Tibial nerve (tissue), 3 donors: Measurements from ENCODE around the gene HAUS2.

Experiments
- CTCF ChIP-seq, 5 experiments: fragments of 200-600 bp in 3 of 5; fragments of 450-650 bp in 2 of 5; sonication (generic) in 3 of 5; IDR thresholded peaks; one replicate each; pipeline ENCODE4 v1.5.1; 2016 to 2019; ENCODE audit warnings: antibody characterized with exemption in 5 of 5, mild to moderate bottlenecking in 3 of 5, moderate library complexity in 2 of 5
- POLR2A ChIP-seq, 2 donors: fragments of 450-650 bp; IDR thresholded peaks; one replicate each; pipeline ENCODE4 v1.6.1; 2017; ENCODE audit warnings: antibody characterized with exemption in 2 of 2, mild to moderate bottlenecking in 2 of 2, moderate library complexity in 2 of 2

- TF ChIP-seq CTCF (IDR thresholded peaks at IDR 0.05) (no peak), POLR2A (IDR thresholded peaks at IDR 0.05) (no peak)
These were observed 1.2 kb downstream of the HAUS2 start for GRCh38 chr15:42549741-42550392.
